CD14-positive monocyte (primary cell): ENCODE measurements around the gene THSD4. TPM values are rescaled to one million over a fixed set of nuclear protein-coding genes. Genes with fewer than 3 reads are reported as not detected.

ENCODE experiments used
- DNase-seq, 3 donors: peaks; one replicate each; pipeline ENCODE4 v3.0.0-alpha.2; 2011 to 2022
- H2AFZ ChIP-seq: 2 replicates; pipeline ENCODE4 v1.6.0; 2012; ENCODE audit warnings: mild to moderate bottlenecking, low read depth, low read length, inconsistent platforms; ENCODE audit not compliant: insufficient read depth, poor library complexity, severe bottlenecking
- H3K27ac ChIP-seq, 2 donors: 1 replicate in 1 of 2; 2 replicates in 1 of 2; pipeline ENCODE4 v1.5.1; 2012 to 2013; ENCODE audit warnings: low read length in 2 of 2, control low read depth in 1 of 2, inconsistent platforms in 1 of 2, low read depth in 1 of 2, mild to moderate bottlenecking in 1 of 2
- H3K27me3 ChIP-seq, 2 donors: one replicate each; pipeline versions ENCODE4 v1.6.0 to v1.6.1; 2011 to 2013; ENCODE audit warnings: low read length in 2 of 2; ENCODE audit not compliant: control insufficient read depth in 2 of 2, insufficient read depth in 2 of 2
- H3K36me3 ChIP-seq, 2 donors: replicated peaks in 1 of 2; 1 replicate in 1 of 2; 2 replicates in 1 of 2; pipeline versions ENCODE4 v1.5.1 to v1.6.1; 2012 to 2013; ENCODE audit warnings: low read length in 2 of 2, control low read depth in 1 of 2, inconsistent platforms in 1 of 2, mild to moderate bottlenecking in 1 of 2; ENCODE audit not compliant: insufficient read depth in 2 of 2, control insufficient read depth in 1 of 2
- H3K4me1 ChIP-seq, 2 donors: 1 replicate in 1 of 2; 2 replicates in 1 of 2; pipeline versions ENCODE4 v1.5.1 to v1.6.1; 2012 to 2013; ENCODE audit warnings: low read length in 2 of 2, control low read depth in 1 of 2, inconsistent platforms in 1 of 2, mild to moderate bottlenecking in 1 of 2, moderate library complexity in 1 of 2; ENCODE audit not compliant: insufficient read depth in 2 of 2, control insufficient read depth in 1 of 2
- H3K4me2 ChIP-seq: replicated peaks from 2 replicates; pipeline ENCODE3; 2012; ENCODE audit warnings: low read length, moderate library complexity, mild to moderate bottlenecking; ENCODE audit not compliant: poor library complexity, severe bottlenecking; ENCODE audit errors: extremely low read depth
- H3K4me3 ChIP-seq, 3 experiments: fragments of 200-600 bp in 1 of 3; sonication (generic) in 1 of 3; replicated peaks in 1 of 3; 1 replicate in 2 of 3; 2 replicates in 1 of 3; pipeline ENCODE4 v1.5.1; 2011 to 2013; ENCODE audit warnings: low read length in 3 of 3, mild to moderate bottlenecking in 3 of 3, control low read depth in 2 of 3, low read depth in 2 of 3, inconsistent platforms in 1 of 3, moderate library complexity in 1 of 3
- H3K79me2 ChIP-seq: 2 replicates; pipeline ENCODE4 v1.6.0; 2012; ENCODE audit warnings: mild to moderate bottlenecking, control low read depth, inconsistent platforms, low read length, moderate library complexity; ENCODE audit not compliant: insufficient read depth
- H3K9ac ChIP-seq: 2 replicates; pipeline ENCODE4 v1.6.0; 2017; ENCODE audit warnings: low read length, mild to moderate bottlenecking; ENCODE audit not compliant: insufficient read depth, poor library complexity, severe bottlenecking
- H3K9me3 ChIP-seq, 2 donors: replicated peaks in 1 of 2; 1 replicate in 1 of 2; 2 replicates in 1 of 2; pipeline versions ENCODE4 v1.5.1 to v1.6.1; 2012 to 2013; ENCODE audit warnings: low read length in 2 of 2, control low read depth in 1 of 2; ENCODE audit not compliant: control insufficient read depth in 1 of 2, insufficient read depth in 1 of 2
- H4K20me1 ChIP-seq: 2 replicates; pipeline ENCODE4 v1.6.0; 2012; ENCODE audit warnings: mild to moderate bottlenecking, low read length, control low read depth, moderate library complexity; ENCODE audit not compliant: insufficient read depth
- H3K27ac Mint-ChIP-seq, 7 donors: one replicate each; pipeline ENCODE4 v1.8.0; 2020; ENCODE audit warnings: mild to moderate bottlenecking in 7 of 7, mixed read lengths in 7 of 7, moderate library complexity in 6 of 7, inconsistent platforms in 2 of 7
- H3K27me3 Mint-ChIP-seq, 3 donors: one replicate each; pipeline ENCODE4 v1.8.0; 2021 to 2022; ENCODE audit warnings: low read depth in 3 of 3, mild to moderate bottlenecking in 3 of 3, mixed read lengths in 3 of 3, moderate library complexity in 3 of 3, inconsistent platforms in 1 of 3
- H3K36me3 Mint-ChIP-seq, 2 donors: one replicate each; pipeline ENCODE4 v1.8.0; 2020; ENCODE audit warnings: mixed read lengths in 2 of 2, inconsistent platforms in 1 of 2, mild to moderate bottlenecking in 1 of 2
- H3K4me1 Mint-ChIP-seq: one replicate; pipeline ENCODE4 v1.8.0; 2020; ENCODE audit warnings: mild to moderate bottlenecking, mixed read lengths
- H3K4me3 Mint-ChIP-seq, 2 donors: one replicate each; pipeline ENCODE4 v1.8.0; 2020; ENCODE audit warnings: mild to moderate bottlenecking in 2 of 2, mixed read lengths in 2 of 2, moderate library complexity in 1 of 2
- H3K9me3 Mint-ChIP-seq, 7 donors: one replicate each; pipeline ENCODE4 v1.8.0; 2020 to 2022; ENCODE audit warnings: mixed read lengths in 7 of 7, mild to moderate bottlenecking in 6 of 7, moderate library complexity in 6 of 7, inconsistent platforms in 2 of 7
- CTCF ChIP-seq: fragments of 200-600 bp; IDR thresholded peaks from one replicate; pipeline ENCODE4 v1.8.0; 2022; ENCODE audit warnings: antibody characterized with exemption, mild to moderate bottlenecking
- WGBS: methylation state at CpG from one replicate; pipeline ENCODE4 v1.1.5; 2013; ENCODE audit warnings: missing lambda C conversion rate; ENCODE audit not compliant: insufficient coverage; 5-methylcytosine and 5-hydroxymethylcytosine counted together
- intact Hi-C, 2 donors: fragments of 100-400 bp; cut with micrococcal nuclease; formaldehyde crosslinking; loops; one replicate each; pipeline versions ENCODE4 v1.15.0 to v1.15.1; 2023
- polyA plus RNA-seq, 3 donors: library from polyadenylated mRNA; depleted of rRNA in 1 of 3; unstranded in 2 of 3; stranded (reverse) in 1 of 3; fragments of 300-500 nt in 2 of 3; fragments of >200 nt in 1 of 3; fragmentation: Illumina TruSeq in 2 of 3; gene quantifications; 1 replicate in 2 of 3; 2 replicates in 1 of 3; pipeline ENCODE4 v1.2.3, GENCODE V29; 2012 to 2021

THSD4 gene
- polyA plus RNA-seq, 3 donors = not detected

- Mint-ChIP-seq H3K4me3 (no peak overlapping the region), H3K4me1 (peaks cover 2% of the 10 kb centered on the region), H3K9me3 (peaks cover 0 to 6% (median 3%) of the 10 kb centered on the region in 7 donors), H3K27ac (no peak overlapping the region), H3K27me3 (peaks cover 2 to 11% (median 5%) of the 10 kb centered on the region in 3 donors), H3K36me3 (no peaks in the 10 kb centered on the region)
- WGBS = 49% methylated on average over 5 of the region's 6 CpGs
- Histone ChIP-seq H3K27ac (no peak overlapping the region), H3K4me1 (no peaks in the 10 kb centered on the region), H3K4me3 (no peak overlapping the region), H3K36me3 (no peaks in the 10 kb centered on the region), H4K20me1 (no peaks in the 10 kb centered on the region), H2AFZ (no peak overlapping the region), H3K27me3 (no peaks in the 10 kb centered on the region), H3K79me2 (no peaks in the 10 kb centered on the region), H3K9me3 (no peaks in the 10 kb centered on the region), H3K9ac (no peak overlapping the region), H3K4me2 (no peak overlapping the region)
- intact Hi-C loops = no loop called here
- no peak for DNase-seq
- no peak for TF ChIP-seq CTCF
Measured at GRCh38 chr15:71804695-71805470, 689.6 kb downstream of the THSD4 start.

GRCh38 chr15:71806452-71806931 is 691.2 kb downstream of the THSD4 start:
- Mint-ChIP-seq H3K36me3 (no peaks in the 10 kb centered on the region), H3K9me3 (peaks cover 0 to 6% (median 3%) of the 10 kb centered on the region in 7 donors), H3K27ac (no peak overlapping the region), H3K4me3 (no peak overlapping the region), H3K4me1 (peaks cover 2% of the 10 kb centered on the region), H3K27me3 (peaks cover 2 to 5% (median 4%) of the 10 kb centered on the region in 3 donors)
- 88% methylated on average over 1 of the region's 7 CpGs for WGBS
- no peaks in the 10 kb centered on the region for H4K20me1 ChIP-seq
- no peak overlapping the region for H3K4me2 ChIP-seq
- TF ChIP-seq CTCF = no peak
- H3K27ac ChIP-seq = no peak overlapping the region
- intact Hi-C loops = no loop called here
- H3K4me1 ChIP-seq = no peaks in the 10 kb centered on the region
- H3K36me3 ChIP-seq = no peaks in the 10 kb centered on the region
- H2AFZ ChIP-seq = no peak overlapping the region
- H3K9me3 ChIP-seq = no peaks in the 10 kb centered on the region
- H3K9ac ChIP-seq = no peak overlapping the region
- H3K79me2 ChIP-seq = no peaks in the 10 kb centered on the region
- no peaks in the 10 kb centered on the region for H3K27me3 ChIP-seq
- no peak overlapping the region for H3K4me3 ChIP-seq
- DNase-seq = no peak
